ENCODE data around the gene DNAJB2.
"Not testable (repeated sequence)": the region's sequence is repeated elsewhere in the genome, so short reads cannot be mapped to it uniquely, and the experiment has no call there.

Gene DNAJB2

GRCh38 chr2:219284501-219285372, 5.6 kb downstream of the DNAJB2 start:
- H3K36me3 ChIP-seq (replicated peaks): peaks cover 13% of the 10 kb centered on the region
- no peaks in the 10 kb centered on the region for H3K27me3 ChIP-seq (ENCODE audit: low read depth)
- in situ Hi-C loops (cut with MboI; ENCODE audit: low sequenced_read_pairs): no loop called here
- DNase-seq (ENCODE audit: low spot score in 2 of 2): no peak
- no peak overlapping the region for H3K4me3 ChIP-seq
- no peaks in the 10 kb centered on the region for H3K4me1 ChIP-seq
- H3K9me3 ChIP-seq: no peaks in the 10 kb centered on the region

- no peak overlapping the region for H3K4me3 ChIP-seq
- no peaks in the 10 kb centered on the region for H3K27me3 ChIP-seq (ENCODE audit: low read depth)
- no peaks in the 10 kb centered on the region for H3K9me3 ChIP-seq
- H3K4me1 ChIP-seq: no peaks in the 10 kb centered on the region
- no peak for DNase-seq (ENCODE audit: low spot score in 2 of 2)
- H3K36me3 ChIP-seq (replicated peaks): peaks cover 13% of the 10 kb centered on the region
- in situ Hi-C loops (cut with MboI; ENCODE audit: low sequenced_read_pairs): no loop called here
These were observed 6.2 kb downstream of the DNAJB2 start for GRCh38 chr2:219285373-219285735.

GRCh38 chr2:219285894-219286425, 6.8 kb downstream of the DNAJB2 start:
- H3K4me3 ChIP-seq: no peak overlapping the region
- no peaks in the 10 kb centered on the region for H3K27me3 ChIP-seq (ENCODE audit: low read depth)
- peak in 1 of 2 experiments; percentile 41 for DNase-seq (ENCODE audit: low spot score in 2 of 2)
- no peaks in the 10 kb centered on the region for H3K4me1 ChIP-seq
- H3K9me3 ChIP-seq: no peaks in the 10 kb centered on the region
- in situ Hi-C loops (cut with MboI; ENCODE audit: low sequenced_read_pairs): no loop called here
- H3K36me3 ChIP-seq (replicated peaks): peaks cover 13% of the 10 kb centered on the region

GRCh38 chr2:219286436-219287115, 7.4 kb downstream of the DNAJB2 start:
- no peaks in the 10 kb centered on the region for H3K27me3 ChIP-seq (ENCODE audit: low read depth)
- H3K4me3 ChIP-seq: no peak overlapping the region
- peaks cover 9% of the 10 kb centered on the region for H3K36me3 ChIP-seq (replicated peaks)
- in situ Hi-C loops (cut with MboI; ENCODE audit: low sequenced_read_pairs): no loop called here
- no peaks in the 10 kb centered on the region for H3K9me3 ChIP-seq
- H3K4me1 ChIP-seq: no peaks in the 10 kb centered on the region
- DNase-seq (ENCODE audit: low spot score in 2 of 2): no peak

GRCh38 chr2:219287116-219287440, 7.9 kb downstream of the DNAJB2 start:
- H3K36me3 ChIP-seq (replicated peaks); H3K9me3 ChIP-seq; in situ Hi-C loops (cut with MboI; ENCODE audit: low sequenced_read_pairs); H3K27me3 ChIP-seq (ENCODE audit: low read depth); DNase-seq (ENCODE audit: low spot score in 2 of 2); H3K4me3 ChIP-seq; H3K4me1 ChIP-seq: not testable (repeated sequence)

GRCh38 chr2:219287580-219288265, 8.6 kb downstream of the DNAJB2 start:
- no peaks in the 10 kb centered on the region for H3K27me3 ChIP-seq (ENCODE audit: low read depth)
- H3K9me3 ChIP-seq: no peaks in the 10 kb centered on the region
- in situ Hi-C loops (cut with MboI; ENCODE audit: low sequenced_read_pairs): no loop called here
- peaks cover 9% of the 10 kb centered on the region for H3K36me3 ChIP-seq (replicated peaks)
- DNase-seq (ENCODE audit: low spot score in 2 of 2): no peak
- H3K4me3 ChIP-seq: no peak overlapping the region
- H3K4me1 ChIP-seq: no peaks in the 10 kb centered on the region

GRCh38 chr2:219289195-219289536, 10.0 kb downstream of the DNAJB2 start:
- DNase-seq (ENCODE audit: low spot score in 2 of 2): no peak
- no peaks in the 10 kb centered on the region for H3K27me3 ChIP-seq (ENCODE audit: low read depth)
- H3K4me3 ChIP-seq: no peak overlapping the region
- H3K36me3 ChIP-seq (replicated peaks): peaks cover 9% of the 10 kb centered on the region
- in situ Hi-C loops (cut with MboI; ENCODE audit: low sequenced_read_pairs): no loop called here
- H3K4me1 ChIP-seq: no peaks in the 10 kb centered on the region; the same call in 1 of the 2 replicates
- no peaks in the 10 kb centered on the region; the same call in 1 of the 2 replicates for H3K9me3 ChIP-seq

GRCh38 chr2:219289537-219290361, 10.6 kb downstream of the DNAJB2 start:
- no peak for DNase-seq (ENCODE audit: low spot score in 2 of 2)
- Histone ChIP-seq H3K4me3 (no peak overlapping the region), H3K9me3 (no peaks in the 10 kb centered on the region; the same call in 1 of the 2 replicates), H3K4me1 (peaks cover 5% of the 10 kb centered on the region), H3K36me3 (replicated peaks) (peaks cover 4% of the 10 kb centered on the region), H3K27me3 (ENCODE audit: low read depth) (no peaks in the 10 kb centered on the region)
- in situ Hi-C loops (cut with MboI; ENCODE audit: low sequenced_read_pairs): no loop called here

GRCh38 chr2:219290381-219291171, 11.4 kb downstream of the DNAJB2 start:
- DNase-seq (ENCODE audit: low spot score in 2 of 2): no peak
- Histone ChIP-seq H3K4me3 (no peak overlapping the region), H3K36me3 (replicated peaks) (no peaks in the 10 kb centered on the region), H3K9me3 (no peaks in the 10 kb centered on the region; the same call in 1 of the 2 replicates), H3K4me1 (peaks cover 7% of the 10 kb centered on the region), H3K27me3 (ENCODE audit: low read depth) (no peaks in the 10 kb centered on the region)
- in situ Hi-C loops (cut with MboI; ENCODE audit: low sequenced_read_pairs): no loop called here

GRCh38 chr2:219291394-219291793, 12.2 kb downstream of the DNAJB2 start:
- H3K27me3 ChIP-seq (ENCODE audit: low read depth): no peaks in the 10 kb centered on the region
- H3K4me3 ChIP-seq: no peak overlapping the region
- H3K9me3 ChIP-seq: peaks cover 2% of the 10 kb centered on the region; the same call in 1 of the 2 replicates
- H3K4me1 ChIP-seq: peaks cover 7% of the 10 kb centered on the region
- no peak for DNase-seq (ENCODE audit: low spot score in 2 of 2)
- in situ Hi-C loops (cut with MboI; ENCODE audit: low sequenced_read_pairs): no loop called here
- no peaks in the 10 kb centered on the region for H3K36me3 ChIP-seq (replicated peaks)

- H3K4me1 ChIP-seq: peaks cover 7% of the 10 kb centered on the region
- no peaks in the 10 kb centered on the region for H3K36me3 ChIP-seq (replicated peaks)
- no peaks in the 10 kb centered on the region for H3K27me3 ChIP-seq (ENCODE audit: low read depth)
- H3K9me3 ChIP-seq: peaks cover 2% of the 10 kb centered on the region; the same call in 1 of the 2 replicates
- in situ Hi-C loops (cut with MboI; ENCODE audit: low sequenced_read_pairs): no loop called here
- H3K4me3 ChIP-seq: no peak overlapping the region
- DNase-seq (ENCODE audit: low spot score in 2 of 2): no peak
These were observed 12.8 kb downstream of the DNAJB2 start for GRCh38 chr2:219291910-219292490.

- Histone ChIP-seq H3K4me3 (no peak overlapping the region), H3K36me3 (replicated peaks) (no peaks in the 10 kb centered on the region), H3K4me1 (peaks cover 7% of the 10 kb centered on the region), H3K9me3 (peaks cover 2% of the 10 kb centered on the region; the same call in 1 of the 2 replicates), H3K27me3 (ENCODE audit: low read depth) (no peaks in the 10 kb centered on the region)
- DNase-seq (ENCODE audit: low spot score in 2 of 2): no peak
- in situ Hi-C loops (cut with MboI; ENCODE audit: low sequenced_read_pairs): no loop called here
These were observed 13.4 kb downstream of the DNAJB2 start for GRCh38 chr2:219292616-219293015.
